ENCODE results near the gene RAB25. TPM values are rescaled to one million over a fixed set of nuclear protein-coding genes. Genes with fewer than 3 reads are reported as not detected.

Gene RAB25
- total RNA-seq, 4 donors from 2014 or later = 65.9 to 88.0 (median 74.1) TPM

- Histone ChIP-seq H3K9me3 (no peaks in the 10 kb centered on the region), H3K4me1 (peaks cover 36 to 67% of the 10 kb centered on the region in 2 donors), H3K27me3 (no peaks in the 10 kb centered on the region), H3K27ac (peak overlapping the region in 2 of 3 donors; percentile 97 to 98), H3K4me3 (replicated peaks in 1 of 3) (no peak overlapping the region), H3K36me3 (no peaks in the 10 kb centered on the region)
- TF ChIP-seq CTCF (IDR thresholded peaks at IDR 0.05) (no peak), POLR2A (IDR thresholded peaks at IDR 0.05) (no peak)
- DNase-seq = no peak
- WGBS, 2 donors = 88 to 96% methylated on average over 3 of the region's 3 CpGs
- intact Hi-C loops (cut with DNase I) = no loop called here
These were observed 47.1 kb downstream of the RAB25 start for GRCh38 chr1:156108057-156108456.

- no peak for DNase-seq
- TF ChIP-seq CTCF (IDR thresholded peaks at IDR 0.05) = no peak
- no peak for TF ChIP-seq POLR2A (IDR thresholded peaks at IDR 0.05)
- no peaks in the 10 kb centered on the region for H3K27me3 ChIP-seq
- intact Hi-C loops (cut with DNase I) = no loop called here
- no peak overlapping the region for H3K4me3 ChIP-seq (replicated peaks in 1 of 3)
- H3K4me1 ChIP-seq = peaks cover 32 to 67% of the 10 kb centered on the region in 2 donors
- no peaks in the 10 kb centered on the region for H3K36me3 ChIP-seq
- peak overlapping the region in 2 of 3 donors; percentile 97 to 98 for H3K27ac ChIP-seq
- 91 to 95% methylated on average over 6 of the region's 6 CpGs for WGBS, 2 donors
- H3K9me3 ChIP-seq = no peaks in the 10 kb centered on the region
These were observed 47.8 kb downstream of the RAB25 start for GRCh38 chr1:156108664-156109241.

DNA sequence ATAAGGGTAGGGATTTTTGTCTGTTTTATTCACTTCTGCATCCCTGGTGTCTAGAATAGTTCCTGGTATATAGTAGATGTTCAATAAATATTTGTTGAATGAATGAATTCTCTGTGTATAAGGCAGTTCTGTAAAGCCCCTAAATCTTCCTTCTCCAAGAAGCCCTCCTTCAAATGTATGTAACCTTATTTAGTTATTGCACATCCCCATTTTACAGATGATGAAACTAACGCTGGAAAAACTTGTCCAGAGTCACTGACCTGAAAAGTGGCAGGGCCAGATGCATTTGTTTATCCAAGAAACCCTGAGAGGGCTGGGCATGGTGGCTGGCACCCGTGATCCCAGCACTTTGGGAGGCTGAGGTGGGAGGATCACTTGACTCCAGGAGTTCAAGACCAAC, 49.3 kb downstream of the RAB25 start:
- 57 to 68% methylated on average over 2 of the region's 2 CpGs for WGBS, 2 donors
- H3K4me3 ChIP-seq (replicated peaks in 1 of 3) = no peak overlapping the region
- no peak for DNase-seq
- H3K4me1 ChIP-seq = peaks cover 22 to 59% of the 10 kb centered on the region in 2 donors
- no peaks in the 10 kb centered on the region for H3K27me3 ChIP-seq
- H3K36me3 ChIP-seq = no peaks in the 10 kb centered on the region
- intact Hi-C loops (cut with DNase I) = no loop called here
- no peak overlapping the region for H3K27ac ChIP-seq
- H3K9me3 ChIP-seq = no peaks in the 10 kb centered on the region
- TF ChIP-seq CTCF (IDR thresholded peaks at IDR 0.05) (no peak), POLR2A (IDR thresholded peaks at IDR 0.05) (no peak)

- no peaks in the 10 kb centered on the region for H3K36me3 ChIP-seq
- H3K27me3 ChIP-seq = no peaks in the 10 kb centered on the region
- H3K9me3 ChIP-seq = no peaks in the 10 kb centered on the region
- H3K27ac ChIP-seq = peak overlapping the region in 2 of 3 donors; percentile 13 to 51
- H3K4me3 ChIP-seq (replicated peaks in 1 of 3) = no peak overlapping the region
- TF ChIP-seq CTCF (IDR thresholded peaks at IDR 0.05) = no peak
- no peak for TF ChIP-seq POLR2A (IDR thresholded peaks at IDR 0.05)
- intact Hi-C loops (cut with DNase I) = no loop called here
- H3K4me1 ChIP-seq = peaks cover 16 to 49% of the 10 kb centered on the region in 2 donors
- WGBS, 2 donors = 46 to 53% methylated on average over 4 of the region's 4 CpGs
- no peak for DNase-seq
These were observed 50.5 kb downstream of the RAB25 start for GRCh38 chr1:156111355-156111962.

Data from thyroid gland (tissue), 4 donors.